GM18505 (cell line): Measurements from ENCODE around the gene IFITM2.
A peak's percentile ranks its signal among the peaks of the same experiment; 100 is the strongest.
"Not testable (repeated sequence)": the region's sequence is repeated elsewhere in the genome, so short reads cannot be mapped to it uniquely, and the experiment has no call there.

ENCODE experiments used
- ATAC-seq: cut with Tn5 transposase; IDR thresholded peaks from one replicate; pipeline ENCODE4 v1.9.1; 2021; ENCODE audit not compliant: unreplicated experiment
- POLR2A ChIP-seq: IDR thresholded peaks from 4 replicates; pipeline ENCODE4 v1.6.1; 2011; ENCODE audit warnings: borderline replicate concordance; ENCODE audit not compliant: insufficient read depth, insufficient read length; ENCODE audit errors: extremely low read depth

IFITM2 gene

DNA sequence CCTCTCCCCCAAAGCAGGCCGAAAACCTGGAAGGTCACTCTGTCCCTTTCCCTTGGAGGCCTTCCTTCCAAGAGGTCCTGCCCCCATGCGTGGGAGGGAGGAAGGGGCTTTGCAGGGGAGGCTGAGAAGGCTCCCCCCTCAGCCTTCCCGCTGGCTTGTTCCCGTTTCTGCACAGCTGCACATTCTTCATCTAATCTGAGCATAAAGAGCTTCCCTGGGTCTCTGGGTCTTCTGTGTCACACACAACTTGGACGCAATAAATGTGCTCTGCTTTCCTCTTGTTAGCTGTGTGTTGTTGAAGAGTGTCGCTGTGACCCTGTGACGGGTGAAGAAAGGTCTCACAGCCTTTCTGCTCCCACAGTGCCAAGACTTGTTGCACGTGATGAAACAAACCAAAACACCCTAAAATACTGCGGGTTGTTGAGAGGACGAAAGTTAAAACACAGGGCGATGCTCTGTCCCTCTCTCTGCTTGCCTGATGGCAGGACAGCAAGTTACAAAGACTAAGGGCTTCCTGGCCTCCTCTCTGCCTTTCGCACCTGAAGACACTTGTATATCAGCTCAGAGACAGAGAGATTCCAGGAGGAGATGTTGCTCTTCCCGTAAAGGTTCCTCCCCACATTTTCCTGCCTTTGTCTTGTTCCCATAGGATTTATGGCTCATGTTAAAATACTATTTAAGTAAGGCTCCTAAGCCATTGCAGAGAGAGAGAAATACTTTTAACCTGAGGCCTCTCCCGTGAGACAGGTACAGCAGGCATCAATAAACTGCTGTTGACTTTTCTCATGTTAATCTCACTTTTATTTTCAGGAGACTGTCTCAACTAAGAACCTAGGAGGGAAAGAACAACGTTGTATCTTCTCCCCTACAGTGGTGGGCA, 28.4 kb downstream of the IFITM2 start:
- TF ChIP-seq POLR2A = no peak
- no peak for ATAC-seq

DNA sequence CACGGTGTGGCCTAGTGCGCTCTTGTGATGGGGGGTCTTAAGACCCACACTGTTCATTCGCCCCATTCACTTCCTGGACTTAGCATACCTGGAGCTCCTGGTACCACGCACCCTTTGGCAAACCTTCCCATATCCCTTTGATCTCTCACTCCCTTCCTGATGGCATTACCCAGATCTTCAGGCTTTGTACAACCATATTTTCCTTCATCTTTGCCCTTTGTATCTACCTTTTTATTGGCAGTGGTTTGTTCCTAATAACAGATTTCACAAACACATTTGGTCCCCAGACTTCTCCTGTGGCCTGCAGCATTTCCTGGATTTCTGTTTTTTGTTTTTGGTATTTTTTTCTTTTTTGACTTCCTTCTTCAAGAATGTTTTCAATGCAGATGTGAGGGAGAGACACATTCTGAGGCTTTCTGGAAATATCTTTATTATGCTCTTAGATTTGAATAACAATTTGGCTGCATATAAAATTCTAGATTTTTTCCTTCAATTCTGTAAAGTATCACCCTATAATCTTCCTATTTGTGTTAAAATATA, 29.1 kb downstream of the IFITM2 start:
- no peak for TF ChIP-seq POLR2A
- ATAC-seq = no peak

DNA sequence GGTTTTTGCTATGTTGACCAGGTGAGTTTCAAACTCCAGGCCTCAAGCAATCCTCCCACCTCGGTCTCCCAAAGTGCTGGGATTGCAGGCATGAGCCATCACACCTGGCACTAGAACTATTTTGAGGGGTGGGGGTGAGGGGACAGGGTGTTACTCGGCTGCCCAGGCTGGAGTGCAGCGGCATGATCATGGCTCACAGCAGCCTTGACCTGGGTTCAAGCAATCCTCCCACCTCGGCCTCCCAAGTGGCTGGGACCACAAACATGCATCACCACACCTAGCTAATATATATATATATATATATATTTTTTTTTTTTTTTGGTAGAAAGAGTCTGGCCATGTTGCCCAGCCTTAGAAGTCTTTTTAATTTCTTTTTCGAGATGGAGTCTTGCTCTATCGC, 30.1 kb downstream of the IFITM2 start:
- ATAC-seq = no peak
- TF ChIP-seq POLR2A = no peak

DNA sequence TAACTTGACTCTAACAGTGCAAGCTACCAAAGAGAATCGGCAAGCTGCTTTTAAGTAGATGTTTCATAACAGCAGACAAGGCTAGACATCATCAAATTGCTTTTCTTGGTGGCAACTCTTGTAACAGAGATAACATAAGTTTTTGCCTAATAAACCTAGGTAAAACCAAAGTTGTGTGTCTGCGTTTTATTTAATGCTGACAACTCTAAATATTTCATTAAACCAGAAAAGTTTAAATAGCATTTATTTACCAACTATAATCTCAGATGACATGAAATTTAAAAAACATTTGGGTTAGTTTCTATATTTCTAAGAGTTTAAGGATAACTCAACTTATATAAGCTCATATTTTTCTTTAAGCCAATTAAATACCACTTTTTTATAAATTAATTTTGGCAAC, 32.3 kb downstream of the IFITM2 start:
- ATAC-seq = no peak
- TF ChIP-seq POLR2A = no peak

DNA sequence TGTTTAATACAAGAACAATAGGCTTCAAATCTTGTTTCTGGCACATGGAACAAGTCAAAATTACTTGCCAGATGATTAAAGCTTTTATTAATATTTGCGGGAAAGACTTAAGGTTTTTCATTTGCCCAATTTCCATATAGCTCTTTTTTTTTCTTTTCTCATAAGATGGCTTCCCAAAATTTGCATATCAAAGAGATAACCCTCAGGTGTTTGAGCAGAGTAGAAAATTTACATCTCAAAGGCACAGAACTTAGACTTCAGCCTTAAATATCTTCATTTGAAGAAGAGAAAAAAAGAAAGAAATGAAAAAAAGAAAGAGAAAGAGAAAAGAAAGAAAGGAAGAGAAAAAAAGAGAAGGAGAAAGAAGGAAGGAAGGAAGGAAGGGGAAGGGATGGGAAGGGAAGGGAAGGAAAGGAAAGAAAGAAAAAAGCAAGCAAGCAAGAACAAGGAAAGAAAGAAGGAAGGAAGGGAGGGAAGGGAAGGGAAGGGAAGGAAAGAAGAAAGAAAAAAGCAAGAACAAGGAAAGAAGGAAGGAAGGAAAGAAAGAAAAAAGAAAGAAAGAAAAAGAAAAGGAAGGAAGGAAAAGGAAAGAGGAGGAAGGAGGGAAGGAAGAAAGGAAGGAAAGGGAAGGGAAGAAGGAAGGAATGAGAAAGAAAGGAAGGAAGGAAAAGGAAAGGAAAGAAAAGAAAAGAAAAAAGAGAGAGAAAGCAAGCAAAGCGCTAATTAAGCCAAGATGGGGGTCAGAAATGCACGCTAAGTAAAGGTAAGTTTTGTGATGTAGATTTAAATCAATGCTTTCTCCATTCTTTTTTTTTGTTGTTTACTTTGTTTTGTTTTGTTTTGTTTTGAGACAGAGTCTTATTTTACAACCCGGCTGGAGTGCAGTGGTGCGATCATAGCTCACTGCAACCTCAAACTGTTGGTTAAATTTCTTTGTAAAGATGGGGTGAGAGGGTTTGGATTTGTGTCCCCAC, 33.2 kb downstream of the IFITM2 start:
- no peak for ATAC-seq
- TF ChIP-seq POLR2A = no peak

DNA sequence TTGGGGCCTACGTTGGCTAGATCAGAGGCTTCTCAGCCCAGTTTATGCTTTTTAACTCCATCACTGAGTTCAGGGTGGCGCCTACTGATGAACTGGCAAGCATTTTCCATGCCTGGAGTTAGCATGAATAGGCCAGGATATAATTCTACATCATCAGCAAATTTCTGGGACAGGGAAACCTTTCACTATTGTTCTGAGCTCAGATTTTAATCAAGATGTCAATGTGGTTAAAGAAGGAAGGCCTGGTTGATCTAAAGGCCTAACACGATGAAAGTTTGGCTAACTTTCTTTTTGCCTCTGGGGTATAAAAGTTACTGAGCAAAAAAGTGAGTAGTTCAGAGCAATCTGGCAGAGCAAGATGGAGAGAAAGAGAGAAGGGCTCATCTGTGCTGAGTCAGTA, 34.7 kb downstream of the IFITM2 start:
- TF ChIP-seq POLR2A = no peak
- ATAC-seq = no peak

DNA sequence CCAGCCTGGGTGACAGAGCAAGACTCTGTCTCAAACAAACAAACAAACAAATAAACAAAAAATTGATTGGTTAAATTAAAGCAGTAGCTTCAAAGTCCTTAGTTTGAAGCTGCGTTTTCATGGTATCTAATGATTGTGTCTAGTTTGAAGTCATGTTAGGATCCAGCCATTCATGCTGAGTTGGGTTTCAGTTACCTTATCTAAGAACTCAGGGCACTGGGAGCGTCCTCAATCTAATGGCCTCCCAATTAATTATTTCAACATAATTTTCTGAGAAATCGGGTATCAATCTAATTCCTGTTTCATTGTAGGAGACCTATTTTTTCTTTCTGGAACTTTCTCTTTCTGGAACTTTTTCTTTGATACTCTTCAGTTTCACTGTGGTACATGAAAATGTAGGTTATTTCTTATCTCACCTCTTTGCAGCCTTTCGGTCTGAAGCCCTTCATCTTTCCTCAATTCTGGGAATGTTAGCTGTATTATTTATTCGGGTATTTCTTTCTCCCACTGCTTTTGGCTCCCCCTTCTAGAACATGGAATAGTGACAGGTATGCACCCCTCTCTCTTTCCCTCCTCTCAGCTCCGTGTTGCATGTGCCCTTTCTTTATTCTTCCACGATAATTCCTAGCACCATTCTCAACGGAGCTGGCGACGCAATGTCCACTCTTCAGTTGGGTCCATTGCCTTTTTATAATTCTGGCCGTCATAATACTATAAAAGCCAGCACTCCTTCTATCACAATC, 37.4 kb downstream of the IFITM2 start:
- no peak for TF ChIP-seq POLR2A
- ATAC-seq = no peak

DNA sequence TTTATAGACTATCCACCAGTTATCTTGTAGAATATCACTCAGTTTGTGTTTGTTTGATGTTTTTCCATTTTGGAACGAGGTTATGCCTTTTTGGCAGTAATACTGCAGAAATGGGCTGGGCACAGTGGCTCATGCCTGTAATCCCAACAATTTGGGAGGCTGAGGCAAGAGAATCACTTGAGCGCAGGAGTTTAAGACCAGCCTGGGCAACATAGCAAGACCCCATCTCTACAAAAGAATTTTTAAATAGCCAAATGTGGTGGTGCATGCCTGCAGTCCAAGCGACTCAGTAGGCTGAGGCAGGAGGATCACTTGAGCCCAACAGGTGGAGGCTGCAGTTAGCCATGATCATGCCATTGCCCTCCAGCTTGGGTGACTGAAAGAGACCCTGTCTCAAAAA, 38.9 kb downstream of the IFITM2 start:
- no peak for ATAC-seq
- no peak for TF ChIP-seq POLR2A

DNA sequence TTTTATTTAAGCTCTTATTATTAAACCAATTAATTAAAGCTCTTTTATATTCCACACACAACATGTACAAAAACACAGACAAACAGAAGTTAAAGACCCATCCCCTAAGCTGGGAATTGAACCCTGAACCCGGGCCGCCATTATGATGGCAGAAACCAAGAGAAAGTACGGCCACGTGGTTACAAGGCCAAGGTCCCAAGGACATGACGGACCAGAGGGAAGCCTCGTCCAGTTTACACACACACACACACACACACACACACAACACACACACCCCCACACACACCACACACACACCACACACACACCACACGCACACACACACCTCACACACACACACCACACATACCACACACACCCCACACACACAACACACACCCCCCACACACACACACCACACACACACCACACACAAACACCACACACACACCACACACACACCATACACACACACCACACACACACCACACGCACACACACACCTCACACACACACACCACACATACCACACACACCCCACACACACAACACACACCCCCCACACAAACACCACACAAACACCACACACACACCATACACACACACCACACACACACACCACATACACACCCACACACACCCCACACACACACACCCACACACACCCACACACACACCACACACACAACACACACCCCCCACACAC, 41.8 kb downstream of the IFITM2 start:
- not testable (repeated sequence) for ATAC-seq

DNA sequence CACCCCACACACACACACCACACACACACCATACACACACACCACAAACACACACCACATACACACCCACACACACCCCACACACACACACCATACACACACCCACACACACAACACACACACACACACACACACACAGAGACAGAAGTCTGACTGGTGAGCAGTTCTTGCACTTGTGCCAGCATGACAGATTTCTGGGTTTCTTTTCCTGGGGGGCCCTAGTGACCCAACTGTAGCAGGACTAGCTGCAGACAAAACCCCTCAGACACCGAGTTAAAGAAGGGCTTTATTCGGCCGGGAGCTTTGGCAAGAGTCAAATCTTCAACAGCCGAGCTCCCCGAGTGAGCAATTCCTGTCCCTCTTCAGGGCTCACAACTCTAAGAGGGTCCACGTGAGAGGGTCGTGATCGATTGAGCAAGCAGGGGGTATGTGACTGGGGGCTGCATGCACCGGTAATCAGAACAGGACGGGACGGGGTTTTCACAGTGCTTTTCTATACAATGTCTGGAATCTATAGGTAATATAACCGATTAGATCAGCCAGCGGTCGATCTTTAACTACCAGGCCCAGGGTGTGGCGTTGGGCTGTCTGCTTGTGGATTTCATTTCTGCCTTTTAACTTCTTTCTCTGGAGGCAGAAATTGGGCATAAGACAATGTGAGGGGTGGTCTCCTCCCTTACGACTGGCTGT, 42.6 kb downstream of the IFITM2 start:
- not testable (repeated sequence) for ATAC-seq

DNA sequence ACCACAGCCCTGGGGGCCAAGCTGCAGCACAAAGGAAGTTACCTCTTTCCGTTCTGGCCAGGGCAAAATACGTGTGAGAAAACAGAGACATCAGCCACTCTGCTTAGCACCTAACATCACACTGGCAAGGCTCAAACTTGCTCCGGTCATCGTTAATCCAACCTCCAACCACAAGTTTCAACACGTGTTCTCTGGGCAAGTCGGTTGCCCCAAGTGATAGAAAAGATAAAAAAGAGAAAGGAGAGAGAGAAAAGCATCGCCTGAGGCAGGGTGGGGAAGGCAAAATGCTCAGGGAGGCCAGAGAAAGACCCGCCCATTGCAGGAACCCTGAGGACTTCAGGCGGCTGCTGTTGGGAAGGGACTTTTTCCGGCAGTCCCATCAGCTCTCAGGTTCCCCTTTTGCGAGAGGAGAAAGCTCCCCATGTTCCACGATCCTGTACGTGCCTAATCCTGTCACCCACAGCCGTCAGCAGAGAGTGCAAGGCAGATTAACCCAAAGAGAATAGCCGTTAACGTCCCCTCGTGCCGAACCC, 43.2 kb downstream of the IFITM2 start:
- ATAC-seq = no peak
- peak; percentile 47 for TF ChIP-seq POLR2A

DNA sequence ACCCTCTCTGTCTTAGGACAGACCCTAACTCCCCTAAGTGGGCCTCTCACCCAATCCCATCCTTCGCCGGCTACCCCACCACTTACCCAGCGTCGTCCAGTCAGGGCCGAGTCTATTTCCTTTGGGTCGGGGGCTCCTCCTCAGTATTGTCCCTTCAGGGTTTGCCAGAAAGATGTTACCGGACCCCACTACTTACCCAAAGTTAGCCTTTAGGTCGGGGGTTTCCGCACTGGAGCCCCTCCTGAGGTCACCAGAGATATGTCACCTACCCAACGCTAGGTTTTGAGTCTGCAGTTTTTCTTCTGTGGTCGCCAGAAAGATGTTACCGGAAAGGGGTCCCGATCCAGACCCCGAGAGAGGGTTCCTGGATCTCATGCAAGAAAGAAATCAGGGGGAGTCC, 43.8 kb downstream of the IFITM2 start:
- no peak for TF ChIP-seq POLR2A
- ATAC-seq = no peak
